Measurements from ENCODE around the gene ZFYVE28. TPM values are rescaled to one million over a fixed set of nuclear protein-coding genes. Genes with fewer than 3 reads are reported as not detected.

Gene ZFYVE28
- total RNA-seq, 2 donors from 2014 or later = 49.4 to 63.6 TPM

DNA sequence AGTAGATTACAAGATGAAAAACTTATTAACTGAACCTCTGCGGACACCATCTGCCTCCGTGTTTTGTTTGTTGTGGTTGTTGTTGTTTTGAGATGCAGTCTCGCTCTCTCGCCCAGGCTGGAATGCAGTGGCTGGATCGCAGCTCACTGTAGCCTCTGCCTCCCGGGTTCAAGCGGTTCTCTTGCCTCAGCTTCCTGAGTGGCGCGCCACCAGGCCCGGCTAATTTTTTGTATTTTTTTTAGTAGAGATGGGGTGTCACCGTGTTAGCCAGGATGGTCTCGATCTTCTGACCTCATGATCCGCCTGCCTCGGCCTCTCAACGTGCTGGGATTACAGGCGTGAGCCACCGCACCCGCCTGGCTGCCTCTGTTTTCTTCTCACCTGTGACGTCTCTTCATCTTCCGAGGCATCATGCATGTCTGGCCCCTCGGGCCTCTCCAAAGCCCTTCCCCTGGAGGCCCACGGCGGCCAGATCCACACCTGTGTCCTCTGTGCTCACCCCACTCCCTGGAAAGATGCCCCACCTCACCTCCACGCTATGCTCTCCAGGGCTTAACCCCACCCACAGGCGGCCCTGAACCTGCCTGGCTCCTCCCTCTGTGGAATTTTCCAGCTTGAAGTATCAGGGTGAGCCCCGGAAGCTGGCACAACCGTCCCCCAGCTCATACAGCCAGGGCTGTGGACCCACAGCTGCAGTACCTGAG is 79.5 kb downstream of the ZFYVE28 start:
- Mint-ChIP-seq H3K27me3 (no peaks in the 10 kb centered on the region), H3K4me1 (no peaks in the 10 kb centered on the region), H3K36me3 (ENCODE audit: low read depth) (peaks cover 3% of the 10 kb centered on the region), H3K27ac (peak overlapping the region; percentile 19), H3K4me3 (no peak overlapping the region)
- DNase-seq (no peak), ATAC-seq (no peak)
- H3K9me3 ChIP-seq (ENCODE audit: control insufficient read depth, low read length, poor library complexity, severe bottlenecking) = no peaks in the 10 kb centered on the region

DNA sequence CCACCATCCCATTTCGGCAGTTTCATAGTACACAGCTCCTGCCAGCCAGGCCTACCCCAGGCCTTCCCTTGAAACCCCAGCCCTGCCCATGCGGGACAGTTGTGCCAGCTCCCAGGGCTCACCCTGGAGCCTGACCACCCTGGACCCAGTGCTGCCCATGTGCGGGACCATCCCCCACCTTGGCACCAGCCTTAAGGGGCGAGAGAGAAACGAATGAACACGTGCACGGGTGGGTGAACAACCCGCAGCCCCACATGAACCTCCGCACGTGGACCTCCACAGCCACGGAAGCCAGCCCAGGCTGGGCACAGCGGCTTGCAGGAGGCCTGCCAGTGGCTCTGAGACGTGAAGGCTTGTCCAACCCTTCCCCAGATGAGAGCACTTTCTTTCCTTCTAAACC is 80.5 kb downstream of the ZFYVE28 start:
- no peaks in the 10 kb centered on the region for H3K9me3 ChIP-seq (ENCODE audit: control insufficient read depth, low read length, poor library complexity, severe bottlenecking)
- no peak for DNase-seq
- ATAC-seq = no peak
- H3K36me3 Mint-ChIP-seq (ENCODE audit: low read depth) = peaks cover 3% of the 10 kb centered on the region
- no peaks in the 10 kb centered on the region for H3K27me3 Mint-ChIP-seq
- no peaks in the 10 kb centered on the region for H3K4me1 Mint-ChIP-seq
- no peak overlapping the region for H3K27ac Mint-ChIP-seq
- H3K4me3 Mint-ChIP-seq = no peak overlapping the region

DNA sequence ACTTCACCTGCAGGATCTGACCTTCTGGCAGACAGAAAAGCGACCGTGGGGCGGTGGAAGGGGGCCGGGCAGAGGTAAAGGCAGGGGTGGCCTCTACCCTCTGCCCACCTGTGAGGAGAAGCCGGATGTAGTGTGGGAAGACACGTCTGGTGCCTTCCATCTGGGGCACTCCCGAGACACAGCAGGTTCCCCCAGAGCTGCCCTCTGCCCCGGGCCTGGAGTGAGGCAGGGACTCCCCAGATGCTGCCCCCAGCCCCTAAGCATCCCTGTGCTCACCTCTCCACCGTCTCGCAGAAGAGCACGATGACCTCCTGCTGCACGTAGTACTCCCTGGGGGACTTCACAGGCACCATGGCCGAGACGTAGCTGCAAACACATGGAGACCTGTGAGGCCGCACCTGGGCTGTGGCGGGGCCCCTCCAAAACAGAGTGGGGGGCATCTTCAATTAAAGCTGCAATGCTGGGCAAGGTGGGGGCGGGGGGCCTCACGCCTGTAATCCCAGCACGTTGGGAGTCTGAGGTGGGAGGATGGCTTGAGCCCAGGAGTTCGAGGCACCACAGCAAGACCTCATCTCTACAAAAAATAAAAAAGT is 81.2 kb downstream of the ZFYVE28 start:
- H3K4me1 Mint-ChIP-seq = no peaks in the 10 kb centered on the region
- H3K27ac Mint-ChIP-seq = no peak overlapping the region
- ATAC-seq = no peak
- no peak for DNase-seq
- no peaks in the 10 kb centered on the region for H3K9me3 ChIP-seq (ENCODE audit: control insufficient read depth, low read length, poor library complexity, severe bottlenecking)
- no peaks in the 10 kb centered on the region for H3K27me3 Mint-ChIP-seq
- H3K4me3 Mint-ChIP-seq = no peak overlapping the region
- peaks cover 3% of the 10 kb centered on the region for H3K36me3 Mint-ChIP-seq (ENCODE audit: low read depth)

DNA sequence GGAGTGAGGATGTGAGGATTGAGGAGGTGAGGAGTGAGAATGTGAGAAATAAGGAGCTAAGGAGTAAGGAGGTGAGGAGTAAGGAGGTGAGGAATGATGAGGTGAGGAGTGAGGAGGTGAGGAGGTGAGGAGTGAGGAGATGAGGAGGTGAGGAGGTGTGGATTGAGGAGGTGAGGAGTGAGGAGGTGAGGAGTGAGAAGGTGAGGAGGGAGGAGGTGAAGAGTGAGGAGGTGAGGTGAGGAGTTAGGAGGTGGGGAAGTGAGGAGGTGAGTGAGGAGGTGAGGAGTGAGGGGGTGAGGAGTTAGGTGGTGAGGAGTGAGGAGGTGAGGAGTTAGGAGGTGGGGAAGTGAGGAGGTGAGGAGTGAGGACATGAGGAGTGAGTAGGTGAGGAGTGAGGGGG is 81.8 kb downstream of the ZFYVE28 start:
- Mint-ChIP-seq H3K4me3 (no peak overlapping the region), H3K4me1 (no peaks in the 10 kb centered on the region), H3K27me3 (no peaks in the 10 kb centered on the region), H3K36me3 (ENCODE audit: low read depth) (peaks cover 3% of the 10 kb centered on the region), H3K27ac (peak overlapping the region; percentile 67)
- ATAC-seq = no peak
- H3K9me3 ChIP-seq (ENCODE audit: control insufficient read depth, low read length, poor library complexity, severe bottlenecking) = no peaks in the 10 kb centered on the region
- no peak for DNase-seq

DNA sequence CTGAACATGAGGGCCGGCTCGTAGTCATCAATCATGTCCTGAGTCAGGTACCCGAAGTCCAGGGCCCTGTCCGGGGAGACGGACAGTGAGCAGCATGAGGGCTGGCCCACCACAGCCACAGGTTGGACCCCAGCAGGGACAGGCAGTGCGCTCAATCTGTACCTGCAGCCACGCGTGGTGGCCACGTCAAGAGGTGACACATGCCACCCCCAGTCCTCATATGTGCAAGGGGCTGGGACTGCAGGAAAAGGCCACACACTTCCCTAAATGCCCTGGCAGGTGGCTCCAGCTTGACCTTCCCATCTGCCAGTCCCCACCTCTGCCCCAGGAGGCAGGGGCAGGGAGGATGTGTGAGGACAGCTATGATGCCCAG is 82.7 kb downstream of the ZFYVE28 start:
- H3K9me3 ChIP-seq (ENCODE audit: control insufficient read depth, low read length, poor library complexity, severe bottlenecking) = no peaks in the 10 kb centered on the region
- DNase-seq (no peak), ATAC-seq (no peak)
- Mint-ChIP-seq H3K4me3 (no peak overlapping the region), H3K36me3 (ENCODE audit: low read depth) (peaks cover 3% of the 10 kb centered on the region), H3K27me3 (no peaks in the 10 kb centered on the region), H3K4me1 (no peaks in the 10 kb centered on the region), H3K27ac (peak overlapping the region; percentile 67)

DNA sequence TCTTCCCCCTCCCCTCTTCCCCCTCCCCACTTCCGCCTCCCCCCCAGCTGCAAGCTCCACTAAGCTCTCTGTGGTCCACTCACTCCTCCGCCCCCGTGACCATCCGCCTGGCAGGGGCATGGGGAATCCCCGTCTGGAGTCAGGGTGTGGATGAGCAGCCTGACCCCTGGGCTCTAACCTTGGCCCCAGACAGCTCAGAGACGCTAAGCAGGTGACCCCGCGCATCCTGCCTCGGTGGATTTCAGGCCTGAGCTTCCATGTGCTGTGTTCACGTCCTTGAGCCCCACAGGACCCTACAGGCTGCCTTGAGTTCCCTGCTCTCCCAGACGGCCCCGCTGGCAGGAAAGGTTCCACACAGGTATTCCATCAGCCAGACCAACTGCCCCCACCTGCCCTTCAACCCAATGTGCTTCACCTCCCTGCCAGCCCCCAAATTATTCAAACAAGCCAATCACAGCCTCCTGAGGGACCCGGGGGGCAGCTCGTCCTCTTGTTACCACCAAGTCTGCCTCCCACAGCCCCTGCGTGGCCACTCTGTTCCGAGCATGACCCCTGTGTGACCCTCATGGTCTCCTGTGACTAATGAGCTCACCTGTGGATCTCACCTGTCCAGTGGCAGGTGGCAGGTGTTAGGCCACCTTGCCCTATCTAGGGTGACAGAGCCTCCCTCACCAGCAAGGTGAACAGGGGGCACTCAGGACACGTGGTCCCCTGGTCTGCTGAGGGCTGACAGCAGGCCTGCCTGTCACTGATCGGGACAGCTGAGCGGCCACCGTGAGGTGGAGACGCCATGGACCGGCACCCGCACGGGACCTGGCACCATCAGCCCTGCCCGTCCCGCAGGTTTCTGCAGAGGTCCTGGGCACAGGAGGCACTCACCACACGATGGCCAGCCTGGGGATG is 83.4 kb downstream of the ZFYVE28 start:
- no peaks in the 10 kb centered on the region for H3K9me3 ChIP-seq (ENCODE audit: control insufficient read depth, low read length, poor library complexity, severe bottlenecking)
- no peak overlapping the region for H3K4me3 Mint-ChIP-seq
- no peaks in the 10 kb centered on the region for H3K27me3 Mint-ChIP-seq
- no peak for ATAC-seq
- H3K4me1 Mint-ChIP-seq = no peaks in the 10 kb centered on the region
- DNase-seq = no peak
- H3K27ac Mint-ChIP-seq = no peak overlapping the region
- peaks cover 7% of the 10 kb centered on the region for H3K36me3 Mint-ChIP-seq (ENCODE audit: low read depth)

DNA sequence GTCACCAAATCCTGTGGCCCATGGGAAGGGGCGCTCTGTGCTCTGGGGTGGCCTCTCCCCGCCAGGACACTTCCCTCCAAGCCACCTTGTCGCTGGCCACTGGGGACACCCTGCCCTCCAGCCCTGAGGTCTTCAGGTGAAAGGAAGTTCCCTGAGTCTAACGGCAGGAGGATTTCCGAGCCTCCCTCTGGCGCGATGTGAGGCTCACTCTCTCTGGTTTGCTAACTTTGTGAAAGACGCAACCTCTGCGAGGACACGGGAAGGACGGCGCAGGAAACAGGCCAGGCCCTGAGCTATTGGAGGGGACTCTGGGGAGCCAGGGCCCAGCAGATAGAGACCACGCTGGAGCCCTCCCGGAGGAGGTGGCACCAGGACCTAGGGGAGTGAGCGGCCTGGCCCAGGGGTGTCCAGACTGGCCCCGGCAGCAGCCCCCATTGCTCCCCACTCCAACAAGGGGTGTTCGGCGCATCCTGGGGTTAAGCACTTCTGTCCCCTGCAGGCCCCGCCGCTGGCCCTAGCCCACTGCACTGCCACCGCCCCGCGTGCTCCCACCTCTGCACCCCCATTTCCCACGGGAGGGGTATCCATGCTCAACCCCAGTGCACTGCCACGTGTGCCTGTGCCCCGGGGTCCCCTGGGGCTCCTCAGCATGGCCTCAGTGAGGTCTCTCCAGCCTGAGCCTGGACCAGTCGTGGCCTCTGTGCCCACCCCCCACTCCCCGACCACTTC is 84.4 kb downstream of the ZFYVE28 start:
- no peak for DNase-seq
- Mint-ChIP-seq H3K4me3 (no peak overlapping the region), H3K27ac (no peak overlapping the region), H3K27me3 (no peaks in the 10 kb centered on the region), H3K36me3 (ENCODE audit: low read depth) (peaks cover 9% of the 10 kb centered on the region), H3K4me1 (no peaks in the 10 kb centered on the region)
- H3K9me3 ChIP-seq (ENCODE audit: control insufficient read depth, low read length, poor library complexity, severe bottlenecking) = no peaks in the 10 kb centered on the region
- ATAC-seq = no peak

DNA sequence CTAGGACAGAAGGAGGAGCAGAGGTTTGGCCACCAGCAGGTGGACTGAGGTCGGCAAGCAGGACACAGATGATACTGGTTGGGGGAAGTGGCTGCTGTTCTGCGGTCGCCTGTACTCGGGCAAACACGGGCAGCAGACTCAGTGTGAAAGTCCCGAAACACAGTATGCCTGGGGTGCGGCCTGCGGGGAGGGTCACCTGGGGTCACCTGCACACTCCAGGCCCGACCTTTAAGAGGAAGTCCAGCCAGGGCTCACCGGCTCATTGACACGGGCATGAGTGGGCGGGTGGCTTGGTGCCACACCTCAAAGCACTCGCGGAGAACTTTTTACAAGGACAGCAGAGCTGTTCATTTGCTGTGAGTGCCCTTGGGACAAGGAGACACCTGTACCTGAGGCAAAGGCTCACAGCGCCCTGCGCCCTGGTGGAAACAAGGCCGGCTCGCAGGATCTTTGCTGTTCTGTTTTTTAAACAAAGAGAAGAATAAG is 85.0 kb downstream of the ZFYVE28 start:
- ATAC-seq = no peak
- H3K27me3 Mint-ChIP-seq = no peaks in the 10 kb centered on the region

DNA sequence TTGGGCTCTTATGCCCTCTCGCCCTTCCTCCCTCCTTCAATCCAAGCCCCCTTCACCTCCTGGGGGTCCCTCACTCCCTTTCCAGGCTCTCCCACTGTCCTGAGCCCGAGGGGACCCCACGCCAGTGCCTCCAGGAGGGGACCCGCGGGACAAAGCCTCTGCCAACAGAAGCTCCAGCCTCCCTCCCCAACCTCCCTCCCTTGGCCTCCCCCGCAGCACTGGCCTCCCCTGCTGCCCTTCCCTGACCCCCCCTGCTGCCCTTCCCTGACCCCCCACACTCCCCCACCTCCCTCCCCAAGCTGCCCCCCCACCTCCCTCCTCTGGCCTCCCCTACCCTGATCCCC is 85.5 kb downstream of the ZFYVE28 start:
- Mint-ChIP-seq H3K36me3 (ENCODE audit: low read depth) (peaks cover 13% of the 10 kb centered on the region), H3K4me1 (no peaks in the 10 kb centered on the region), H3K27me3 (no peaks in the 10 kb centered on the region), H3K27ac (no peak overlapping the region), H3K4me3 (no peak overlapping the region)
- no peak for DNase-seq
- no peaks in the 10 kb centered on the region for H3K9me3 ChIP-seq (ENCODE audit: control insufficient read depth, low read length, poor library complexity, severe bottlenecking)
- no peak for ATAC-seq

More for the DNA sequence above, 85.0 kb downstream of the ZFYVE28 start:
- no peak overlapping the region for H3K27ac Mint-ChIP-seq
- H3K36me3 Mint-ChIP-seq (ENCODE audit: low read depth) = peaks cover 11% of the 10 kb centered on the region
- H3K4me3 Mint-ChIP-seq = no peak overlapping the region
- no peak for DNase-seq
- no peaks in the 10 kb centered on the region for H3K4me1 Mint-ChIP-seq
- H3K9me3 ChIP-seq (ENCODE audit: control insufficient read depth, low read length, poor library complexity, severe bottlenecking) = no peaks in the 10 kb centered on the region

DNA sequence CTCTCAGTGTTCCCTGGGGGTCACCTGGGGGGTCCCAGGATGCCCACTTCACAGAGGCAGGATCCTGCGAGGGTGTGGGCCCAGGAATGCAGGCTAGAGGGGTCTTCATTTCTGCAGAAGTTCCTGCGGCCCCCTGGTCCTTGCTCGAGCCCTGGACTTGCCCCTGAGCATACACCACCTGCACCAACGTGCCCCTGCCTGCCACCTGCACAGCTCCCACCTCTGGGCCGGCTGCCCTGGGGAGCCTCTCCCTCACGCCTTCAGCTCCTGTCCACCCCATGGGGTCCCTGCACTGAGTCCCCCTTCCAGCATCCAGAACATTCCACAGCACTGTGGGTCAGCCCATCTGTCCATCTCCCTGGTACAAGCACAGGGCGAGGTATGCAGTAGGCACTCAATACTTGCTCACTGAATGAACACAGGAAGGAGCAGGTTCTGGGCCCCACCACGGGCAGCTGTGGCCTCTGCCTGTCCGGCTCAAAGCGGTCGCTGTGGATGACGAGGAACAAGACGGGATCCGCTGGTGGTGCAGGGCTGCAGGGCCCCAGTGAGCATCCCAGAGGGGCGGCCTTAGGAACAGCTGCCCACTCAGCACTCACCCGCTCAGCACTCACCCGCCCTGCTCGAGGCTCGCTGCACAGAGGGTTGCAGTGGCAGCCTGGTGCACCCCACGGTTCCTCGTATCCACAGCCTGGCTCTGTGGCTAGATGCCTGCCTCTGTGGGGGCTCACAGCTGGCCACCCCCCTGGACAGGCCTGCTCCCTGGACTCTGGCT is 86.1 kb downstream of the ZFYVE28 start:
- H3K4me3 Mint-ChIP-seq = peak overlapping the region; percentile 52
- H3K27me3 Mint-ChIP-seq = no peaks in the 10 kb centered on the region
- no peaks in the 10 kb centered on the region for H3K9me3 ChIP-seq (ENCODE audit: control insufficient read depth, low read length, poor library complexity, severe bottlenecking)
- DNase-seq (no peak), ATAC-seq (no peak)
- peaks cover 13% of the 10 kb centered on the region for H3K36me3 Mint-ChIP-seq (ENCODE audit: low read depth)
- H3K4me1 Mint-ChIP-seq = no peaks in the 10 kb centered on the region
- no peak overlapping the region for H3K27ac Mint-ChIP-seq

DNA sequence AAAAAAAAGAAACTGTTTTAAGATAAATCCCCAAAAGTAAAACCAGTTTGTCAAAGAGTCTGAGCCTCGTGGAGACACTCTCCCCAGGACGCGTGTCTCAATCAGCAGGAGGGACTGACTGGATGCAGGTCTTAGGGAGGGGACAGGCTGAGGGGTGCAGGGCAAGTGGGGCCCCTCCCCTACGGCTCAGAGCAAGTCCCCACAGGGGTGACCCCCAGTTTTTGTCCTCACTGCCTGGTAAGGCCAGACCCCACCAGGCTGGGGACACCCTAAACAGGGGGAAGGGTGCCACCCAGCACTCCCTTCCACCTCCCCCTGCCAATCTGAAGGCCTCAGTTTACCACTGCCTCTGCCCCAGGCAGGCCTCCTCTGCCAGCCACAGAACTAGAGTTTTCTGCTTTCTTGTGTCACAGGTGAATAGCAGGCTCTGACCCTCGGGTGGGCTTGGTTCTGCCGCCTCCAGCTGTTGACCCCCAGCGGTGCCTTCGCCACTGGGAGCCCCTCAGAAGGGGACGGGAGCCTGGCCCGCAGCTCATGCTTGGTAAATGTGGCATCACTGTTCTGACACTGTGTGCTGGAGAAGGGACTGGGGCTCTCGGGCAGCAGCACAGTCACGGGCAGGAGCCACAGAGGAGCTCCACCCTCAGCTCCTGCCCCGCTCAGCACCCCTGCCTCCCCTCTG is 86.8 kb downstream of the ZFYVE28 start:
- Mint-ChIP-seq H3K4me1 (no peaks in the 10 kb centered on the region), H3K27me3 (no peaks in the 10 kb centered on the region), H3K4me3 (no peak overlapping the region), H3K36me3 (ENCODE audit: low read depth) (peaks cover 13% of the 10 kb centered on the region), H3K27ac (no peak overlapping the region)
- ATAC-seq (no peak), DNase-seq (no peak)
- no peaks in the 10 kb centered on the region for H3K9me3 ChIP-seq (ENCODE audit: control insufficient read depth, low read length, poor library complexity, severe bottlenecking)

DNA sequence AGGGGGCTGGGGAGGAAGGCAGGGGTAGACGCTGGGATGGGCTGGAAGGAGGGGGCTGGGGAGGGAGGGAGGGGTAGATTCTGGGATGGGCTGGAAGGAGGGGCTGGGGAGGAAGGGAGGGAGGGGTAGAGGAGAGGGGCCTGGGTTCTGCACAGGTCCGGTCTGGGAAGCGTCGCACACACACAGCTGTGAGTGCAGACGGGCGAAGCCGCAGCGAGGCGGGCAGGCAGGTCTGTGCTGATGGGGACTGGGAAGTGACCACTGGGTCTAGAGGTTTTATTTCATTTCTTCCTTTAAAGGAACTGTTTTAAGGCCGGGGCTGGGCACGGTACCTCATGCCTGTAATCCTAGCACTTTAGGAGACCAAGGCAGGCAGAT is 87.4 kb downstream of the ZFYVE28 start:
- Mint-ChIP-seq H3K27me3 (no peaks in the 10 kb centered on the region), H3K4me3 (no peak overlapping the region), H3K36me3 (ENCODE audit: low read depth) (peaks cover 13% of the 10 kb centered on the region), H3K27ac (no peak overlapping the region), H3K4me1 (no peaks in the 10 kb centered on the region)
- H3K9me3 ChIP-seq (ENCODE audit: control insufficient read depth, low read length, poor library complexity, severe bottlenecking) = no peaks in the 10 kb centered on the region
- DNase-seq (no peak), ATAC-seq (no peak)
